Stimulated activated CD8-positive, alpha-beta memory T cell treated with anti-CD3 and anti-CD28 coated beads, Interleukin-12 subunit alpha, Interleukin-12 subunit beta, amount 100 ng/mL, for 1 hour (primary cell): ENCODE measurements around the gene SPATA4.

Experiments used
- DNase-seq: peaks from one replicate; pipeline ENCODE4 v3.0.0-alpha.2; 2020; ENCODE audit warnings: low read depth

Gene SPATA4

DNA sequence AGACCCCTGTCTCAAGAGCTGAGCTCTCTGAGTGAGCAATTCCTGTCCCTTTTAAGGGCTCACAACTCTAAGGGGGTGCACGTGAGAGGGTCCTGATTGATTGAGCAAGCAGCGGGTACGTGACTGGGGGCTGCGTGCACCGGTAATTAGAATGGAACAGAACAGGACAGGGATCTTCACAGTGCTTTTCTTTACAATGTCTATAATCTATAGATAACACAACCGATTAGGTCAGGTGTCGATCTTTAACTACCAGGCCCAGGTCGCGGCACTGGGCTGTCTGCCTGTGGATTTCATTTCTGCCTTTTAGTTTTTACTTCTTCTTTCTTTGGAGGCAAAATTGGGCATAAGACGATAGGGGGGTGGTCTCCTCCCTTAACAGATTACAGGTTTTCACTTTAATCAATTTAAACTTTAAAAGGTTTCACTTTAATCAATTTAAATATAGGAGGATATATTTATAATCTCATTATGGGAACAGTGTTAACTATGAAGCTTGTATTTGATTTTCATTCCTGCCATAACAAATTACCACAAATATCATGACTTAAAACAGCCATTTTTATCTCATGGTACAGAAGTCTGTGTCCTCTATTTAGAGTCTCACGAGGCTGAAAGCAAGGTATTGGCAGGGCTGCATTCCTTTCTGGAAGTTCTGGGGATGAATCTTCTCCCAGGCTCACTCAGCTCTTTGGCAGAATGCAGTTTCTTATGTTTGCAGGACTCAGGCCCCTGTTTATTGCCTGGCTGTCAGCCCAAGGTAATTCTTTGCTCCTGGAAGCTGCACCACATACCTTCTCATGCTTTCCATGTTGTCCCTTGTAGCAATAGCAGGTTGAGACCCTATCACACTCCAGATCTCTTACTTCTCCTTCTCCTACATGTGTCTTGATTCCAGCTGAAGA lies 5.2 kb downstream of the SPATA4 start:
- DNase-seq: no peak

DNA sequence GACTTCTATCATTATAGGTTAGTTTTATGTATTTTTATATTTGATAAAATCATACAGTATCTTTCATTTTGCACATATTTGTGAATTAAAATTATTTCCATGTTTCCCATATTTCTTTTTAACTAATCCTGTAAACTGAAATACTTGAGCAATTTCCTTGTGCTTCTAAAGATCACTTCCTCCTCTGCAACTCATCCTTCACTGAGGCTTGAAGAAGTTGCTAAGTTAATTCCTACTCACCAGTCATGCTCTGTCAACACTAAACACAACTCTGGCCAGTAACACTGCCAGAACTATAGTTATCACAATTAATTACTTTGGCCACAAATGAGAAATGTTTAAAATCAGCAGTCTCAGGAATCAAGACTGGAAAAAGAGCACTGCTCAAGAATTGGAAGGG lies 6.7 kb downstream of the SPATA4 start:
- DNase-seq: no peak

DNA sequence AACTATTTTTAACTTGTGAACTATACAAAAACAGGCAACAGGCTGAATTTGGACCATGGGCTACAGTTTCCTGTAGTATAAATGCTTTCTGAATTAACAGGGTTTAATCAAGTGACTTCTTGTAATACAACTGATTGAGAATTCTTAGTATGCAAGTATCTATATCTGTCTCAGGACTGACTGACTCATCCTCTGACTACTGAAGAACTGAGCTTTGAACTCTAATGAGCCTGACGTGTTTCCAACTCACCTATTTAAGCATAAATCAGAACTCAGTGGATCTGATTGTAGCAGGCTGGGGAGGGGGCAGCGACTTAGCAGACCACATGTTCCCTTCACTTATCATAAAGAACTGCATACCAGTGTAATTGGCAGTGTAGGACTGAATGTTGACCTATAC lies 7.8 kb downstream of the SPATA4 start:
- no peak for DNase-seq

DNA sequence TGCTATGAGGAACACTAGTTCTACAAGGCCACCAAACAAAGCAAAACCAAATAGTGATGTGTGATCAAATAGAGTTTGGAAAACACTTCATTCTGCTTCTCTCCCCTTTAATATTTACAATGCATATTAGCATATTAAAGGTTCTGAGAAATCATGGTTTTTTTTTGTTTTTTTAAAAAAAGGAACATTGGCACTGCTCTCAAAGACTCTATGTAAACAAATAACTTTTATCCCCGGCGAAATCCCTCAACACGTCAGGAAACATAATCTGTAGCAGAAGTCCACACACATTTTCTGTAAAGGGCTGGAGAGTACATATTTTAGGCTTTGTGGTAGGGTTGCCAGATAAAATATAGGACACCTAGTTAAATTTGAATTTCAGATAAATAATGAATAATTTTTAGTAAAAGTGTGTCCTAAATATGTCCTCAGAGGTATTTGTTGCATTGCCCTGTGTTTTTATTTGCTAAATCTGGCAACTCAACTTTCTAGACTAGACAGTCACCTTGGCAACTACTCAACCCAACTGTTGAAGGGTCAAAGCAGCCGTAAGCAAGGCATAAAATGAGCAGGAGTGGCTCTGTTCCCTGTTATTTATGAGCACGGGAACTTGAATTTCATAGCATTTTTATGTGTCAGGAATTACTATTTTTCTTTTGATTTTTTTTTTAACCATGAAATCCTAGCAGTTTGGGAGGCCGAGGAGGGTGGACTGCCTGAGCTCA lies 8.6 kb downstream of the SPATA4 start:
- DNase-seq: no peak

DNA sequence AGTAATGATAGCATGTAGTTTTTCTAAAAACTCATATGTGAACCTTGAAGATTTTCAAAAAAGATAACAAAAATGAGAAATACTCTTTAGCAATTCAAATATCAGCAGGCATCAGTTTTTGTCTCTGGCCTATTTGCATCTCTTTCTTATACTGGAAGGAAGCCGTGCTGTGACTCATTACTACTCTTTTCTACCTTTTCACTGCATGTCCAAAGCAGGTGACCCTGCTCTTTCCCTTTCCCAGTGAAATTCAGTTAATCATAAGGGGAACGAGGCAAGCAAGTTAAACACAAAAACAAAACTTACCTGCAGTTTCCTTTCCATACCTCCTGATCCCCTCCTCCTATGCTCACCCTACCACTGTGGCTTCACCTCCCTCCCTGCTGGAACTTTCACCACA lies 9.3 kb downstream of the SPATA4 start:
- DNase-seq: no peak

DNA sequence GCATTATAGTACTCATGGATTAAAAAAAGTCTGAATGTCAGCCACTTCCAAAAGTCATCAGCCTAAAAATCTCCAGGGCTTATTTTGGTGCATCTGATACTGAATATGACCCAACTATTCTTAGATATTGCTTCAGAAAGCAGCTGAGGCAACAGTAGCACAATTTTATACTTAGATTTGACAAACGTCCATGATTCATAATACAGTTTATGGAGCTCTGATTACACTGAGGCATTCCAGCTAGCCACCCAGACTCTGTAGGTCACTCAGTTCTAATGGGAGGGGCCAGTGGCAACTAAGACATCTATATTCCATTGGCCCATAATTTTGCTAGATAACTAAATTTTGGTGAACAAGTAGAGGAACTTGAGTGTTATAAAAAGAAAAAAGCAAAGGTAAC lies 10.3 kb downstream of the SPATA4 start:
- no peak for DNase-seq

DNA sequence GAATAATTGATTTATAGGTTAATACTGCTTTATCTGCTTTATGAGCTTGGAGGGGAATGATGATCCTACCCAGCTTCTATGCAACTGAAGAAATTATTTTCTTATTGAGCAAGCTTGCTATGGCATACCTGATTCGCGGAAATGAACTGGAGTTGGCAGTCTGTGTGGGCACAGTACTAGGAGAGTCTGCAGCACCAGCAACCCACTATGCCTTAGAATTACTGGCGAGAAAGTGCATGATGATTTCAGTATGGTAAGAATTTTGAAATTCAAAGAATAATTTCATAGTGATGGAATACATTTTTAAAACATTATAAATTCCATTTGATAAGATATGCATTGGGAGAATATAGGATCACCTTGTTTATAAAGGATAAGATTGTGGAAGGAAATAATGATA lies 32.3 kb downstream of the SPATA4 start:
- no peak for DNase-seq

DNA sequence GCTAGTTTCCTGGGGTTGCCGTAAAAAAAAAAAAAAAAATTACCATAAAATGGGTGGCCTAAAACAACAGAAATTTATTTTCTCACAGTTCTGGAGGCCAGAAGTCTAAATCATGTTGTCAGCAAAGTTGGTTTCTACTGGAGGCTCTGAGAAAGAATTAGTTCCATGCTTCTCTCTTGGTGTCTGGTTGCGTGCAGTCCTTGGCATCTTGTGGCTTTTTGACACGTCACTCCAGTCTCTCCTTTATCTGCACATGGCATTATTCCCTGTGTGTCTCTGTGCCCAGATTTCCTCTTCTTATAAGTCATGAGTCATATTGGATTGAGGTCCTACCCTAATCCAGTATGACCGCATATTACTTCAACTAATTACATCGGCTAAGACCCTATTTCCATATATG lies 38.7 kb downstream of the SPATA4 start:
- DNase-seq: no peak

DNA sequence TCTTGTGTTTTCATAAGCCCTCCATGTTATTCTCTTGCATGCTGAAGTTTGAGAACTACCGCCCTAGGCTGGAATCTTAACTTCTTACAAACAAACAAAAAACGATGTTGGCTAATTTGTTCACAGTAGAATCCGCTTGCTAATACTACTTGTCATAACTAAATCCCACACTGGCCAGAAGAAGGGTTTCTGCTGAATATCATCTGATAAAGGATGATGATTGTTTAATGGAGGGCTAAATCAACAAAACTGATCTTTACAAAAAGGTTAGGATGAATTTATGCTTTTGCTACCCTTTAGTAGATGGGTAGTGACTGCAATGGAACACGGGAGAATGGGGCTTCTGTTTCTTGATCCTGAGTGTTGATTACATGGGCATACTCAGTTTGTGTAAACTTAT lies 42.3 kb downstream of the SPATA4 start:
- no peak for DNase-seq

DNA sequence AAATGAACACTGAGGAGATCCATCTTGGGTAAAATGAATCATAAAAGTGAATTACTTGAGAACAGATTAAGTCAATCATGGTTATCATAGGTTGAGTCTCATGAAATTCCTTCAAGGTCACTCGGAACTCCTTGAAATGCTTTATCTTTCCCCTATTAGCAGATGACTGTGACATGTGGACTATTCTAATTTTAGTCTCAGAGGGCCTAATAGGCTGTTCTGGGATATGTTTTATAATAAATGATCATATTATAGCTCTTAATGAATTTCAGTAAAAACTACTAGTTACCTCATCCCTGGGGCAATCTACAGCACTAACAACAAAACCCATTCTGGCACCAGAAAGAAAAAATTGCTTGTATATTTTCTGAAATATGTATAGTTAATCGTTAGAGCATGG lies 44.7 kb downstream of the SPATA4 start:
- DNase-seq: no peak

DNA sequence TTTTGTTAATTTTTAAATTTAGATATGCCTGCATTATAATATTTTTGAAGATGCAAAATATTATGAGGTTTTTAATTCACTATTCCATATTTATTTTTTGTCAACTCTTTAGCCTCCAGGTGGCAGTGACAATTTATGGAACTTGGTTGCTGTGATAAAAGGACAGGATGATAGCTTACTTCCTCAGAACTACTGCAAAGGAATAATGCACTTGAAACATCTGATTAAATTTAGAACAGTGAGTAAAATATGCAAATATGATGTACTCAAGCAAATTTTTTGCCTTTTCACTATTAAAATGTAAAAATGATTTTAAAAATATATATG lies 45.1 kb downstream of the SPATA4 start:
- DNase-seq: no peak

DNA sequence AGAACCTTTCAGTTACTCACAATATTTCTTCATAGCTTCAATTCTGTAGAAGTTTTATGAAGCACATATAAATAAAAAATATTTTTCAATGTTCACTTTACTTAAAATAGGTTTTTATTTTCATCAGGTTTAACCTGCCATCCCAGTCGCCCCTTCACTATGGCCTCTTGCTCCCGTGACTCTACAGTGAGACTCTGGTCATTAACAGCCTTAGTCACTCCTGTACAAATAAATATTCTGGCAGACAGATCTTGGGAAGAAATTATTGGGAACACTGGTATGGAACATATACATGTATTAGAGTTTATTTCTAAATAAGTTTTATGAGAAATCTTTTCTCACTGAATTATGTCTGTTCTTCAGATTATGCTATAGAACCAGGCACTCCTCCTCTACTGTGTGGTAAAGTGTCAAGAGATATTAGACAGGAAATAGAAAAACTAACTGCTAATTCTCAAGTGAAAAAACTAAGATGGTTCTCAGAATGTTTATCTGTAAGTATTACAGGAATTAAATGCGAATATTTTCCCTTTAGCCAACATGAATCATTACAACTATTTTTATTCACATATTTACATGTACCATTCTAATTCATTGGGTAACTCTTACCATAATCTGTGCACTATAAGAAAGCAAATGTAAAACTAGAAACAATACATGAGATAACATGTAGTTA lies 45.6 kb downstream of the SPATA4 start:
- no peak for DNase-seq

DNA sequence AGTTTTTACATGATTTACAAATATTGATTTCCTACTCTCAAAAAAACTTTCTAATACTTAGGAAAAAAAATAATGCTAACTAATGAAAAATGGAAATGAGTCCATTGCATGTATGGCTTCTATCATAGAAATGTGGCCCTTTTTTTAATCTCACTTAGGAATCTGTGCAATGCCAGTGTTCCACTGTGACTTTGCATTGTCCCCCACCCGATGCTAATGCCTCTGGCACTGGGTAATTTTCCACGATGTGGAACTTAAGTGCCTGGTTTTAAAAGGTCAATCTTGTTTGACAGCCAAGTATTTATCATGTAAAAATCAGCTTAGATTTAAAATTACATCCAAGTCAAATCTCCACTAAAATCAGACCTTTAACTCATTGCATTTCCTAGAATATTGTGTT lies 53.1 kb downstream of the SPATA4 start:
- DNase-seq: no peak

DNA sequence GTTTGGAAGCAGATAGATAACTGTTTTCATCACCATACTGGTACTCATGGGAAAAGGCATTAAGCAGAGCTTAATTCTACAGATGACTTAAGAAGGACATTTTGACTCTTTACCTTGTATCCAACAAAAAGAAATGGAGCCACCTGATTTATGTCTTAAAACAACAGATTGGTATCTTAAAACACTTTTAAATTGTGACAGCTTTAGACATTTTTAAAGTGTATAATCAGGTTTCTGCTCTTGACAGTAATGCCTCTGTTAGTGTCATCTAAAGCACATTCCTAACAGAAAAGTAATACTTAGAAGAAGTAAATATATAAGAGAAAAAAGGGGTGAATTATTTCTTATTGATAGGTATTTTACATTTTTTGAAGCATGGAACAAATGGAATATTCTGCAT lies 55.9 kb downstream of the SPATA4 start:
- no peak for DNase-seq

DNA sequence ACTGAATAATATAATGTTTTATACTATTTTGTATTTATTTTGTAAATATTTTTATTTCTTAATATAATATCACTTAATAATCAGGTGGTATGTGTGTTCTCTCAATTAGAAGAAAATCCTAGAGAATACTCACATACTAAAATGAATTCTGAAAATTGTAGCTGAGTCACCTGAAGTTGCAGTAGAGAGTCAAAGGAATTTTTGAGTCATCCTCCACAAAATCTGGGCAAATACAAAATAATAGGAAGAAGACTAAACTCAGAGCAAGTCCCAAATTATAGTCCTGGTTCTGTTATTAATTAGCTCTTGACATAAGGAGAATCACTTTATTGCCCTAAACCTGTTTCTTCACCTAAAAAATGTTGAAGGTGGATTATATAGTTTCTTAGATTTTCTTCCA lies 57.8 kb downstream of the SPATA4 start:
- DNase-seq: no peak

DNA sequence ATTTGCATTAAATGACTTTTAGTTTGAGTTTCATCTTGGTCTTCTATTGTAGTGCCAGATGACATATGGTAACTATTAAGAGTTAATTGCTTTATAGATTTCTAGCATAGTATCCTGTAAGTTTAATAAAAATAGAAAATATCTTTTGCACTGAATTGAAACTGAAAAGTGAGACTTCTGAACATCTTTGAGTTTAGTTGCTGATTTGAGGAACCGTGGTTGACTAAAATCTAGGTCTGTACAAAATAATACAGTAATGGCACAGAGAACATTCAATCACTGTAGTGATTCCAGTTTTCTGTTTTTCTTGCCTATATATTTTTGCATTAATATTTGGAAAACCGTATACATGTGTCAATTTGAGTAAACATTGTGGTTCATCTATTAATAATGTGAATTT lies 60.7 kb downstream of the SPATA4 start:
- DNase-seq: no peak
